Measurements from ENCODE around the gene COPB1. TPM values are rescaled to one million over a fixed set of nuclear protein-coding genes. Genes with fewer than 3 reads are reported as not detected.
A peak's percentile ranks its signal among the peaks of the same experiment; 100 is the strongest.

COPB1 gene
- total and polyA plus RNA-seq, 4 donors: 45.3 to 92.8 (median 69.6) TPM

GRCh38 chr11:14454861-14455632, 44.6 kb downstream of the COPB1 start:
- DNase-seq (no peak), ATAC-seq (ENCODE audit: low FRiP score) (peak; percentile 72)
- no peak overlapping the region for H3K27ac ChIP-seq (ENCODE audit: low read depth in 1 of 2, low read length in 2 of 2)
- intact Hi-C loops (cut with DNase I): loop anchor here in 1 of 2 donors (2.0 kb wide), 1 partner anchor 154 kb away; no protein-coding TSS in a partner anchor
- no peaks in the 10 kb centered on the region for H3K36me3 ChIP-seq (ENCODE audit: control insufficient read depth in 1 of 2, insufficient read depth in 2 of 2, low read length in 1 of 2)
- WGBS, 2 donors: 57 to 62% methylated on average over 7 of the region's 7 CpGs
- H3K4me1 ChIP-seq (ENCODE audit: control insufficient read depth in 1 of 2, insufficient read depth in 2 of 2, low read length in 2 of 2): peaks cover 0 to 2% of the 10 kb centered on the region in 2 donors
- no peaks in the 10 kb centered on the region for H3K9me3 ChIP-seq (ENCODE audit: control insufficient read depth, low read length)
- no peak overlapping the region for H3K4me3 ChIP-seq (ENCODE audit: low read length in 2 of 2)
- H3K27me3 ChIP-seq (ENCODE audit: control insufficient read depth in 1 of 2, insufficient read depth in 2 of 2, low read length in 1 of 2): no peaks in the 10 kb centered on the region

GRCh38 chr11:14451825-14452224, 47.8 kb downstream of the COPB1 start:
- DNase-seq (no peak), ATAC-seq (ENCODE audit: low FRiP score) (no peak)
- Histone ChIP-seq H3K27me3 (ENCODE audit: control insufficient read depth in 1 of 2, insufficient read depth in 2 of 2, low read length in 1 of 2) (no peaks in the 10 kb centered on the region), H3K4me1 (ENCODE audit: control insufficient read depth in 1 of 2, insufficient read depth in 2 of 2, low read length in 2 of 2) (peaks cover 2% of the 10 kb centered on the region in 2 donors), H3K9me3 (ENCODE audit: control insufficient read depth, low read length) (no peaks in the 10 kb centered on the region), H3K36me3 (ENCODE audit: control insufficient read depth in 1 of 2, insufficient read depth in 2 of 2, low read length in 1 of 2) (no peaks in the 10 kb centered on the region), H3K4me3 (ENCODE audit: low read length in 2 of 2) (no peak overlapping the region), H3K27ac (ENCODE audit: low read depth in 1 of 2, low read length in 2 of 2) (no peak overlapping the region)
- intact Hi-C loops (cut with DNase I): loop anchor here in 1 of 2 donors (2.0 kb wide), 1 partner anchor 151 kb away; no protein-coding TSS in a partner anchor
- 80 to 86% methylated on average over 1 of the region's 1 CpG for WGBS, 2 donors

- Histone ChIP-seq H3K4me1 (ENCODE audit: control insufficient read depth in 1 of 2, insufficient read depth in 2 of 2, low read length in 2 of 2) (peaks cover 0 to 5% of the 10 kb centered on the region in 2 donors), H3K36me3 (ENCODE audit: control insufficient read depth in 1 of 2, insufficient read depth in 2 of 2, low read length in 1 of 2) (no peaks in the 10 kb centered on the region), H3K27ac (ENCODE audit: low read depth in 1 of 2, low read length in 2 of 2) (no peak overlapping the region), H3K9me3 (ENCODE audit: control insufficient read depth, low read length) (no peaks in the 10 kb centered on the region), H3K4me3 (ENCODE audit: low read length in 2 of 2) (no peak overlapping the region), H3K27me3 (ENCODE audit: control insufficient read depth in 1 of 2, insufficient read depth in 2 of 2, low read length in 1 of 2) (no peaks in the 10 kb centered on the region)
- intact Hi-C loops (cut with DNase I): no loop called here
- WGBS, 2 donors: 50 to 78% methylated on average over 1 of the region's 1 CpG
- ATAC-seq (ENCODE audit: low FRiP score) (no peak), DNase-seq (no peak)
Observed at GRCh38 chr11:14449302-14449714, 50.3 kb downstream of the COPB1 start.

- intact Hi-C loops (cut with DNase I): no loop called here
Observed at GRCh38 chr11:14448240-14448639, 51.4 kb downstream of the COPB1 start.

GRCh38 chr11:14446701-14447169, 52.9 kb downstream of the COPB1 start:
- intact Hi-C loops (cut with DNase I): no loop called here
- DNase-seq: no peak
- ATAC-seq (ENCODE audit: low FRiP score): no peak
- H3K4me1 ChIP-seq (ENCODE audit: control insufficient read depth in 1 of 2, insufficient read depth in 2 of 2, low read length in 2 of 2): peaks cover 0 to 5% of the 10 kb centered on the region in 2 donors
- no peaks in the 10 kb centered on the region for H3K36me3 ChIP-seq (ENCODE audit: control insufficient read depth in 1 of 2, insufficient read depth in 2 of 2, low read length in 1 of 2)
- no peaks in the 10 kb centered on the region for H3K27me3 ChIP-seq (ENCODE audit: control insufficient read depth in 1 of 2, insufficient read depth in 2 of 2, low read length in 1 of 2)
- no peaks in the 10 kb centered on the region for H3K9me3 ChIP-seq (ENCODE audit: control insufficient read depth, low read length)
- H3K4me3 ChIP-seq (ENCODE audit: low read length in 2 of 2): no peak overlapping the region
- no peak overlapping the region for H3K27ac ChIP-seq (ENCODE audit: low read depth in 1 of 2, low read length in 2 of 2)

More at GRCh38 chr11:14448240-14448639, 51.4 kb downstream of the COPB1 start:
- no peak overlapping the region for H3K4me3 ChIP-seq (ENCODE audit: low read length in 2 of 2)
- H3K4me1 ChIP-seq (ENCODE audit: control insufficient read depth in 1 of 2, insufficient read depth in 2 of 2, low read length in 2 of 2): peaks cover 0 to 5% of the 10 kb centered on the region in 2 donors
- no peaks in the 10 kb centered on the region for H3K36me3 ChIP-seq (ENCODE audit: control insufficient read depth in 1 of 2, insufficient read depth in 2 of 2, low read length in 1 of 2)
- DNase-seq (no peak), ATAC-seq (ENCODE audit: low FRiP score) (no peak)
- H3K9me3 ChIP-seq (ENCODE audit: control insufficient read depth, low read length): no peaks in the 10 kb centered on the region
- no peaks in the 10 kb centered on the region for H3K27me3 ChIP-seq (ENCODE audit: control insufficient read depth in 1 of 2, insufficient read depth in 2 of 2, low read length in 1 of 2)
- WGBS, 2 donors: 47 to 48% methylated on average over 1 of the region's 1 CpG
- no peak overlapping the region for H3K27ac ChIP-seq (ENCODE audit: low read depth in 1 of 2, low read length in 2 of 2)

- ATAC-seq (ENCODE audit: low FRiP score) (no peak), DNase-seq (no peak)
- peaks cover 0 to 5% of the 10 kb centered on the region in 2 donors for H3K4me1 ChIP-seq (ENCODE audit: control insufficient read depth in 1 of 2, insufficient read depth in 2 of 2, low read length in 2 of 2)
- no peak overlapping the region for H3K4me3 ChIP-seq (ENCODE audit: low read length in 2 of 2)
- no peaks in the 10 kb centered on the region for H3K36me3 ChIP-seq (ENCODE audit: control insufficient read depth in 1 of 2, insufficient read depth in 2 of 2, low read length in 1 of 2)
- intact Hi-C loops (cut with DNase I): no loop called here
- no peaks in the 10 kb centered on the region for H3K9me3 ChIP-seq (ENCODE audit: control insufficient read depth, low read length)
- no peak overlapping the region for H3K27ac ChIP-seq (ENCODE audit: low read depth in 1 of 2, low read length in 2 of 2)
- 67 to 71% methylated on average over 2 of the region's 2 CpGs for WGBS, 2 donors
- no peaks in the 10 kb centered on the region for H3K27me3 ChIP-seq (ENCODE audit: control insufficient read depth in 1 of 2, insufficient read depth in 2 of 2, low read length in 1 of 2)
Observed at GRCh38 chr11:14445542-14446530, 53.8 kb downstream of the COPB1 start.

GRCh38 chr11:14444441-14445189, 55.0 kb downstream of the COPB1 start:
- H3K27me3 ChIP-seq (ENCODE audit: control insufficient read depth in 1 of 2, insufficient read depth in 2 of 2, low read length in 1 of 2): no peaks in the 10 kb centered on the region
- no peak overlapping the region for H3K27ac ChIP-seq (ENCODE audit: low read depth in 1 of 2, low read length in 2 of 2)
- H3K4me3 ChIP-seq (ENCODE audit: low read length in 2 of 2): no peak overlapping the region
- no peak for DNase-seq
- peaks cover 0 to 5% of the 10 kb centered on the region in 2 donors for H3K4me1 ChIP-seq (ENCODE audit: control insufficient read depth in 1 of 2, insufficient read depth in 2 of 2, low read length in 2 of 2)
- no peak for ATAC-seq (ENCODE audit: low FRiP score)
- intact Hi-C loops (cut with DNase I): no loop called here
- whole genome bisulfite sequencing, 2 donors: 94 to 95% methylated on average over 8 of the region's 8 CpGs
- no peaks in the 10 kb centered on the region for H3K9me3 ChIP-seq (ENCODE audit: control insufficient read depth, low read length)
- no peaks in the 10 kb centered on the region for H3K36me3 ChIP-seq (ENCODE audit: control insufficient read depth in 1 of 2, insufficient read depth in 2 of 2, low read length in 1 of 2)

GRCh38 chr11:14443638-14444037, 56.0 kb downstream of the COPB1 start:
- intact Hi-C loops (cut with DNase I): no loop called here
- Histone ChIP-seq H3K27ac (ENCODE audit: low read depth in 1 of 2, low read length in 2 of 2) (no peak overlapping the region), H3K4me1 (ENCODE audit: control insufficient read depth in 1 of 2, insufficient read depth in 2 of 2, low read length in 2 of 2) (peaks cover 0 to 5% of the 10 kb centered on the region in 2 donors), H3K36me3 (ENCODE audit: control insufficient read depth in 1 of 2, insufficient read depth in 2 of 2, low read length in 1 of 2) (no peaks in the 10 kb centered on the region), H3K27me3 (ENCODE audit: control insufficient read depth in 1 of 2, insufficient read depth in 2 of 2, low read length in 1 of 2) (no peaks in the 10 kb centered on the region), H3K9me3 (ENCODE audit: control insufficient read depth, low read length) (no peaks in the 10 kb centered on the region), H3K4me3 (ENCODE audit: low read length in 2 of 2) (no peak overlapping the region)
- 37 to 53% methylated on average over 1 of the region's 1 CpG for WGBS, 2 donors
- ATAC-seq (ENCODE audit: low FRiP score) (no peak), DNase-seq (no peak)
